ENCODE measurements around the gene NEUROD4. TPM values are rescaled to one million over a fixed set of nuclear protein-coding genes. Genes with fewer than 3 reads are reported as not detected.

NEUROD4 gene
- total RNA-seq, 1 donor from 2014 or later: not detected

DNA sequence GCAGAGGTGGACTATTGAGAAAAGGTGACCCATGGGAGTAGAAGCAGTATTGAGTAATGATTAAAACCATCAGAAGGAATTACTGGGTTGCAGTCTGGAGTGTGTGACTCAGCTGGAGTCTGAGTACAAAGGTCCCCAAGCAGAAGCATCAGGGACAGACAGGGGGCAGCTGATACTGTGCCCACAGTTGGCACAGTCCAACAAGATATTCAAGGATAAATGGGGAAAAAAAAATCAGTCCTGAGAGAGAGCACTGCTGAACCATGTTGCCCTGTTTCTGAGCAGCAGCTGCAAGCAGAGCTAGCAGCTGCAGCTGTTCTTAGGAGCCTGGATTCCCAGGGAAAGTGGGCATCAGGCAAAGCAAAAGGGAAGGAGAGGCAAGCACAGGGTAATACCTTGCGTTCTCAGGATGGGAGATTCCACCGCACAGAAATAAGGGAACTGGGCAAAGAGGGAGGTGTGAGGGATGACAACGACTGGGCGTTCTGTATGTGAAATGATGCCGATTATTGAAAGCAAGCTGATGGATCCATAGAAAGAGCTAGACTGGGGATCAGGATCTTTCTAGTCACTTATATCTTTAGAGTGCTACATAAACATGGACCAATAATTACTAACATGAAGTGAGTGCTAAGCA, 17.7 kb downstream of the NEUROD4 start:
- Mint-ChIP-seq H3K27ac (ENCODE audit: unreplicated experiment) (no peak overlapping the region), H3K36me3 (ENCODE audit: low read depth) (no peaks in the 10 kb centered on the region), H3K4me1 (ENCODE audit: low read depth) (no peaks in the 10 kb centered on the region), H3K9me3 (ENCODE audit: low read depth) (no peaks in the 10 kb centered on the region), H3K4me3 (ENCODE audit: unreplicated experiment) (no peak overlapping the region), H3K27me3 (ENCODE audit: low read depth) (peaks cover 27% of the 10 kb centered on the region)
- DNase-seq (ENCODE audit: low spot score): no peak
- TF ChIP-seq, protein P1, sequence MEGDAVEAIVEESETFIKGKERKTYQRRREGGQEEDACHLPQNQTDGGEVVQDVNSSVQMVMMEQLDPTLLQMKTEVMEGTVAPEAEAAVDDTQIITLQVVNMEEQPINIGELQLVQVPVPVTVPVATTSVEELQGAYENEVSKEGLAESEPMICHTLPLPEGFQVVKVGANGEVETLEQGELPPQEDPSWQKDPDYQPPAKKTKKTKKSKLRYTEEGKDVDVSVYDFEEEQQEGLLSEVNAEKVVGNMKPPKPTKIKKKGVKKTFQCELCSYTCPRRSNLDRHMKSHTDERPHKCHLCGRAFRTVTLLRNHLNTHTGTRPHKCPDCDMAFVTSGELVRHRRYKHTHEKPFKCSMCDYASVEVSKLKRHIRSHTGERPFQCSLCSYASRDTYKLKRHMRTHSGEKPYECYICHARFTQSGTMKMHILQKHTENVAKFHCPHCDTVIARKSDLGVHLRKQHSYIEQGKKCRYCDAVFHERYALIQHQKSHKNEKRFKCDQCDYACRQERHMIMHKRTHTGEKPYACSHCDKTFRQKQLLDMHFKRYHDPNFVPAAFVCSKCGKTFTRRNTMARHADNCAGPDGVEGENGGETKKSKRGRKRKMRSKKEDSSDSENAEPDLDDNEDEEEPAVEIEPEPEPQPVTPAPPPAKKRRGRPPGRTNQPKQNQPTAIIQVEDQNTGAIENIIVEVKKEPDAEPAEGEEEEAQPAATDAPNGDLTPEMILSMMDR (IDR thresholded peaks at IDR 0.05): no peak

DNA sequence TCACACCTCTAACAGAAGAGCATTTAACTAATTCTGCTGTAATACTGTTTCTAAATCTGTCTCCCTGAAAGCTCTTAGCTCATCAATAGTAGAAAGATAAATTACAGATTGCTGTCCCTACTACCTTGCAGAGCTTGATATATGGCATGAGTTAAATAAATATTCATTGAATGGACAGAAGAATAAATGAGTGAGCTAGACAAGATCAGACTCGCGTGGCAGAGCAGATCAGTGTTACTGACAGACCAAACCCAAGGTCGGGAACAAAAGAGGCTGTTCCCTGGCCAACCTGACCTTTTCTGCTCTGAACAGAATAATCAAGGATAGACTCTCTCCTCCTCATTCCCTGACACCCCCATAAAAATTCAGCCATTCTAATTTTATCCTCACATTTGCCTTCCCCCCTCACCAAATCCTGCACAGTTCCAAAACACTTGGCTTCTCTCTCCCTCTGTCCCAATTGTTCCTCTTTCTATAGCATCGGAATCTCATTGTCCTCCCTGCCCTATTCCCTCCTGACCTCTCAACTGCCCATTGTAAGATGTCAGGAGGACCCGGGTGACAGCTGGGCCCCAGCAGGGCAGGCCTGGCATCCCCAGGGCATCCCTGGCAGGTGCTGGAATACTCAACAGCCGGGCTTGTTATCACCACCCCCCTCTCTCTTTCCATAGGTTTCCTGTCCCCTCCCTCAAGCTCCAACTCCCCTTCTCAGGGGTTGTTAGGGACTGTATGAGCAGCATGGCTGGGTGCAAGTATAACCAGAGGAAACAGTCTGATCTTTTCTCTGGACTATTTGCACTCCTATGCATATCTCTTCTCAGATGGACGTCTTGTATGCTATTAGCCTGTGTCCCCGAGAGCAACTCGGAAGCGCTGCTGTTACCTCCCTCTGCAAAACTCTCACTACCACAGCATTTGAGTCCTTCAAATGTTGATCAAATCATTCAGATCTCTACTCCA, 19.9 kb downstream of the NEUROD4 start:
- no peak for DNase-seq (ENCODE audit: low spot score)
- Mint-ChIP-seq H3K4me3 (ENCODE audit: unreplicated experiment) (no peak overlapping the region), H3K36me3 (ENCODE audit: low read depth) (no peaks in the 10 kb centered on the region), H3K27ac (ENCODE audit: unreplicated experiment) (no peak overlapping the region), H3K9me3 (ENCODE audit: low read depth) (no peaks in the 10 kb centered on the region), H3K4me1 (ENCODE audit: low read depth) (no peaks in the 10 kb centered on the region), H3K27me3 (ENCODE audit: low read depth) (peaks cover 32% of the 10 kb centered on the region)
- TF ChIP-seq, protein P1 (IDR thresholded peaks at IDR 0.05): no peak

DNA sequence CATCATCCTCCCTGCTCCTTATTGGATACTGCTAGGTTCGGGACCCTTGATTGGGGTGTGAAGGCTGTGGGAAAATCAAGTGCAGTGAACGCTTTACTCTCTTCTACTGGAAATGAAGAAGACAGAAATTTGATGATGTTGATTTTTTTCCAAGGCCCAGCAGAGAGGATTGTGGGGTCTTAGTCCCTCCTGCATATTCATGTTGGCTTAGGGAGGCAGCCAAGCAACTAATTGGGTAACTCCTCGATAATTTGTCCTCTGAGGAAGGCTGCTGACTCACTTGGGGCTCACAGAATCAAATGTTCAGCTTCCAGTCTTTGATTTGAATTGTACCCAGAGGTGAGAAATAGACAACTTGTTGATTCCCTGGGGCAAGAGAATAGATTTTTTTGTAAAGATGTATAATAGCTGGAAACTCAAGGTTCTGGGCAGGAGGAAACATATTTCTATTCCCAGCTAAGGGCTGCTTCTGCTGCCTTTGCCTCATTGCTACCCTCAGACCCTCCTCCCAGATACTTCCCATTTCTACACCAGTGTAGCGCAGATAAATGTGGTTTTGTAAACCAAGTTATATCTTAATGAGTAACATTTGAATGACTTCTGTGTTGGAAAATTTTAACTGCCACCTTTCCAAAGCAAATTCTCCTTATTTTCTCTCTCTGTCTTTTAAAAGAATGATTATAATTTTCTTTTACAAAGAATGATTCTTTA, 21.7 kb downstream of the NEUROD4 start:
- Mint-ChIP-seq H3K9me3 (ENCODE audit: low read depth) (no peaks in the 10 kb centered on the region), H3K36me3 (ENCODE audit: low read depth) (no peaks in the 10 kb centered on the region), H3K27me3 (ENCODE audit: low read depth) (peaks cover 31% of the 10 kb centered on the region), H3K4me1 (ENCODE audit: low read depth) (no peaks in the 10 kb centered on the region), H3K27ac (ENCODE audit: unreplicated experiment) (no peak overlapping the region), H3K4me3 (ENCODE audit: unreplicated experiment) (no peak overlapping the region)
- TF ChIP-seq, protein P1 (IDR thresholded peaks at IDR 0.05): no peak
- no peak for DNase-seq (ENCODE audit: low spot score)

DNA sequence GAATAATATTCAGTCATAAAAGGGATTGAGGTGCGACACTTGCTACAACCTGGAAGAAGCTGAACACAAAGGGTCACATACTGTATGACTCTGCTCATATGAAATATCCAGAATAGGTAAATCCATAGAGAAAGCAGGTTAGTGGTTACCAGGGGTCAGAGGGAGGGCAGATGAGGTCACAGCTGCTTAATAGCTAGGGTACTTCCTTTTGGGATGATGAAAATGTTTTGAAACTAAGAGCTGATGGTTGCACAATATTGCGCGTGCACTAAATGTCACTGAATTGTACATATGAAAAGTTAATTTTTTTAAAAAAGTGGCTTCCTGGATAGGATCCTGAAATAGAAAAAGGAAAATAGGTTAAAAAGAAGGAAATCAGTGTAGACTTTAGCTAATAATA, 23.8 kb downstream of the NEUROD4 start:
- Mint-ChIP-seq H3K36me3 (ENCODE audit: low read depth) (no peaks in the 10 kb centered on the region), H3K27ac (ENCODE audit: unreplicated experiment) (no peak overlapping the region), H3K27me3 (ENCODE audit: low read depth) (peaks cover 23% of the 10 kb centered on the region), H3K4me3 (ENCODE audit: unreplicated experiment) (no peak overlapping the region), H3K4me1 (ENCODE audit: low read depth) (no peaks in the 10 kb centered on the region), H3K9me3 (ENCODE audit: low read depth) (no peaks in the 10 kb centered on the region)
- DNase-seq (ENCODE audit: low spot score): no peak
- TF ChIP-seq, protein P1 (IDR thresholded peaks at IDR 0.05): no peak

DNA sequence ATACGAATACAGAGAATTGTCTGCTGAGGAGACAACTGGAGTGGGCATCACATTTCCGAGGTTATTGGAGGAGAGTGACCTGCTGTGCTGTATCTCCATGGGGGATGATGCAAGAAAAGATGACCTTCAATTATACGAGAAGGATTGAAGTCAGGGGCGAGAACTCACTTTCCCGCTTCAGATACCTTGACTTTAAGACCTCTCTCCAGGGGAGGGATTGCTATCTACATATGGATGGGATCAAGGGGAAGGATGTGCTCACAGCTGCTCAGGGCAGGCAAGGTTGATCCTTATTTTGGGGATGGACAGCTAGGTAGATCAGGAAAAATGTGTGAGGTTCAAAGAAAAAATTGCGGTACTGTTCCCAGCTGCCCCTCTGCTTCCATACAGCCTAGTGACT, 24.4 kb downstream of the NEUROD4 start:
- Mint-ChIP-seq H3K36me3 (ENCODE audit: low read depth) (no peaks in the 10 kb centered on the region), H3K9me3 (ENCODE audit: low read depth) (no peaks in the 10 kb centered on the region), H3K4me1 (ENCODE audit: low read depth) (no peaks in the 10 kb centered on the region), H3K4me3 (ENCODE audit: unreplicated experiment) (no peak overlapping the region), H3K27ac (ENCODE audit: unreplicated experiment) (no peak overlapping the region), H3K27me3 (ENCODE audit: low read depth) (peaks cover 19% of the 10 kb centered on the region)
- TF ChIP-seq, protein P1 (IDR thresholded peaks at IDR 0.05): no peak
- no peak for DNase-seq (ENCODE audit: low spot score)
